K562 (cell line): ENCODE data around the gene LAT. TPM values are rescaled to one million over a fixed set of nuclear protein-coding genes. Genes with fewer than 3 reads are reported as not detected.

Experiments used
- ASH1L ChIP-seq: fragments of 450-650 bp; IDR thresholded peaks from 2 replicates; pipeline ENCODE4 v1.6.1; 2018; ENCODE audit warnings: borderline replicate concordance, mild to moderate bottlenecking, low read depth; ENCODE audit not compliant: partially characterized antibody
- ATF3 ChIP-seq, 2 experiments: fragments of 450-650 bp in 1 of 2; sonication (generic) in 1 of 2; formaldehyde crosslinking in 1 of 2; IDR thresholded peaks in 1 of 2; conservative IDR thresholded peaks in 1 of 2; 2 replicates each; pipeline versions ENCODE4 v1.6.1 to v1.8.1; 2016 to 2023; ENCODE audit warnings: mild to moderate bottlenecking in 2 of 2, moderate library complexity in 2 of 2, inconsistent platforms in 1 of 2, missing genetic modification reagents in 1 of 2
- MGA ChIP-seq: fragments of 450-650 bp; IDR thresholded peaks from 2 replicates; pipeline ENCODE4 v1.6.1; 2016; ENCODE audit warnings: mild to moderate bottlenecking, moderate library complexity
- PTTG1 ChIP-seq: fragments of 450-650 bp; IDR thresholded peaks from 2 replicates; pipeline ENCODE4 v1.6.1; 2016; ENCODE audit warnings: low read depth, mild to moderate bottlenecking, missing genetic modification characterization, missing compliant biosample characterization
- RBM34 ChIP-seq: fragments of 200-400 bp; formaldehyde crosslinking; IDR thresholded peaks from 2 replicates; pipeline ENCODE4 v1.6.1; 2018; ENCODE audit warnings: low read length, borderline replicate concordance; ENCODE audit not compliant: insufficient read depth
- TAF7 ChIP-seq: fragments of 450-650 bp; IDR thresholded peaks from 2 replicates; pipeline ENCODE4 v1.6.1; 2016; ENCODE audit warnings: missing genetic modification characterization, missing compliant biosample characterization
- ZBTB2 ChIP-seq: fragments of 450-650 bp; IDR thresholded peaks from 2 replicates; pipeline ENCODE4 v1.6.1; 2016; ENCODE audit warnings: antibody characterized with exemption
- ZFP36 ChIP-seq: fragments of 150-350 bp; IDR thresholded peaks from 2 replicates; pipeline ENCODE4 v1.6.1; 2018; ENCODE audit warnings: low read length, low read depth; ENCODE audit not compliant: partially characterized antibody
- ZNF639 ChIP-seq, 2 experiments: fragments of 200-800 bp in 1 of 2; sonication (Bioruptor generic) in 1 of 2; sonication (generic) in 1 of 2; formaldehyde crosslinking in 1 of 2; IDR thresholded peaks in 1 of 2; conservative IDR thresholded peaks in 1 of 2; 2 replicates each; pipeline versions ENCODE4 v1.5.0 to v1.6.1; 2016 to 2020; ENCODE audit warnings: missing compliant biosample characterization in 1 of 2, missing genetic modification characterization in 1 of 2, missing genetic modification reagents in 1 of 2
- polyA plus RNA-seq, 8 experiments: library from polyadenylated mRNA; depleted of rRNA in 4 of 8; stranded (reverse) in 5 of 8; unstranded in 3 of 8; fragments of >200 nt; fragmentation: Nextera tagmentation in 2 of 8; fragmentation: Illumina TruSeq in 1 of 8; extraction: Ambion mirVana in 2 of 8; extraction: Trizol in 1 of 8; gene quantifications; 2 replicates each; pipeline versions ENCODE4 v1.2.1 to v1.2.3, GENCODE V29; 2011 to 2014; ENCODE audit warnings: inconsistent platforms in 1 of 8, missing spikeins in 1 of 8
- total RNA-seq, 7 experiments: library from RNA; depleted of rRNA in 6 of 7; stranded (reverse); fragments of >200 nt in 6 of 7; fragmentation: Illumina TruSeq in 2 of 7; extraction: Trizol in 2 of 7; gene quantifications; 2 replicates each; pipeline versions ENCODE4 v1.2.1 to v1.2.3, GENCODE V29; 2011 to 2021; ENCODE audit warnings: low replicate concordance in 1 of 7

The LAT gene
- total and polyA plus RNA-seq, 9 of the 15 experiments (the other 6 are each of a cell fraction or from before 2014, with no cell fraction given), result 0.40 to 4.2 (median 1.3) TPM

- TF ChIP-seq MGA (no peak), ZNF639 (CRISPR knock-in tag; conservative IDR thresholded peaks at IDR 0.05 in 1 of 2, IDR thresholded peaks at IDR 0.05 in 1 of 2) (peak in 1 of 2 experiments; percentile 72; a peak in 2 of 4 replicates), TAF7 (tag) (no peak), RBM34 (no peak), ATF3 (IDR thresholded peaks at IDR 0.05) (peak; percentile 97), ATF3 (CRISPR knock-in tag; conservative IDR thresholded peaks at IDR 0.05) (peak; percentile 74; the same call in 1 of the 2 replicates), PTTG1 (tag) (no peak), ZFP36 (peak; percentile 85), ZBTB2 (peak; percentile 74; the same call in 1 of the 2 replicates), ASH1L (no peak)
Measured at GRCh38 chr16:29029168-29029994, 44.5 kb downstream of the LAT start (continued).
